ENCODE data around the gene RASA3. TPM values are rescaled to one million over a fixed set of nuclear protein-coding genes. Genes with fewer than 3 reads are reported as not detected.

Gene RASA3
- total RNA-seq, 1 experiment from 2014 or later, result 18.6 TPM

DNA sequence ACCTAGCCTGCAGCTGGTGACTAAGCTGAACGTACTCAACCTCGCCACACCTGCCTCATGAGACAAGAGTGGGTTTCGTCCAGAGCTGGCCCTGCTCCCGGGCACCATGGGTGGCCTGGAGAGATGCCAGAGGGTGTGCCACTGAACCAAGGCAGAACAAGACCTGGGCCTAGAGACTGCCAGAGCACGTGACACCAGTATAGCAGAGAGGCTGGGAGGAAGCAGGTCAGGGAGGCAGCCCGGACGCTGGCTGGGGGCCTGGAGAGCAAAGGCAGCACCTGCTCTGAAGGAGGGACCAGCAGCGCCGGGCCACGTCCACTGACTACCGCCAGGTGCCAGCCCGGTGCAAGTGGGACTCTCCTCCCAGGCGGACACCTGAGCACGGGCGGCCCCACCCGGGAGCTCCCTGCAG is 151.2 kb downstream of the RASA3 start:
- H2AFZ ChIP-seq (ENCODE audit: low read depth, low read length, poor library complexity, severe bottlenecking), result no peak overlapping the region
- intact Hi-C loops (cut with micrococcal nuclease), result no loop called here
- ChIA-PET POLR2A (no interaction called here), RAD21 (ENCODE audit: low non-redundant PET in 1 of 2, low total read pairs in 2 of 2, uncharacterized antibody in 2 of 2, unreplicated experiment in 2 of 2) (no interaction called here), CTCF (interaction anchor here (1.3 kb wide), 1 partner anchor 9 kb away, joined by 3 read pairs; no protein-coding TSS in a partner anchor)
- H3K27ac ChIP-seq (ENCODE audit: low read depth, low read length), result peak overlapping the region; percentile 55; the same call in 1 of the 2 replicates
- no peaks in the 10 kb centered on the region for H3K27me3 ChIP-seq (ENCODE audit: insufficient read depth, low read length)
- 0 out of 2 replicates have a peak overlapping the region, but pooled peaks have one; percentile 23 for H3K9ac ChIP-seq (ENCODE audit: low read length)
- BruUV-seq (replicated peaks), result no TSS peak
- no peaks in the 10 kb centered on the region for H3K79me2 ChIP-seq (ENCODE audit: insufficient read depth, low read length)
- H3K4me1 ChIP-seq (ENCODE audit: control insufficient read depth in 1 of 2, insufficient read depth in 2 of 2, low read length in 2 of 2), result peaks cover 21 to 32% of the 10 kb centered on the region in 2 experiments
- peak overlapping the region; percentile 59 for H3K4me2 ChIP-seq (ENCODE audit: low read length)
- no peaks in the 10 kb centered on the region; a peak in 2 of 4 replicates for H3K36me3 ChIP-seq (ENCODE audit: control insufficient read depth in 1 of 2, insufficient read depth in 2 of 2, low read length in 2 of 2)
- H3K9me3 ChIP-seq (ENCODE audit: control insufficient read depth in 1 of 2, insufficient read depth in 1 of 2, low read depth in 1 of 2, low read length in 2 of 2), result no peaks in the 10 kb centered on the region
- DNase-seq (ENCODE audit: low read depth, low spot score) (peak; percentile 78), ATAC-seq (peak; percentile 87)
- H4K20me1 ChIP-seq (ENCODE audit: insufficient read depth), result no peaks in the 10 kb centered on the region
- H3K4me3 ChIP-seq (replicated peaks in 1 of 2; ENCODE audit: low read depth in 1 of 2, low read length in 2 of 2), result no peak overlapping the region
- no peaks in the 10 kb centered on the region for H3K9me2 ChIP-seq (ENCODE audit: insufficient read depth)
- TF ChIP-seq POLR2A (IDR thresholded peaks at IDR 0.05; ENCODE audit: borderline replicate concordance, extremely low read depth, insufficient read depth, insufficient read length) (no peak), SP1 (IDR thresholded peaks at IDR 0.05; ENCODE audit: low read depth) (peak; percentile 35; the same call in 1 of the 2 replicates), EZH2phosphoT487 (IDR thresholded peaks at IDR 0.05; ENCODE audit: borderline replicate concordance) (no peak), ELF1 (IDR thresholded peaks at IDR 0.05; ENCODE audit: borderline replicate concordance, low read depth) (no peak), YY1 (IDR thresholded peaks at IDR 0.05; ENCODE audit: extremely low read depth, insufficient replicate concordance, low read depth, low read length) (no peak), SRF (IDR thresholded peaks at IDR 0.05; ENCODE audit: low read depth) (no peak), POLR2AphosphoS5 (IDR thresholded peaks at IDR 0.05; ENCODE audit: low read depth, low read length) (peak; percentile 46), CBX3 (IDR thresholded peaks at IDR 0.05; ENCODE audit: low read depth) (no peak)
- TF ChIP-seq, protein P1, sequence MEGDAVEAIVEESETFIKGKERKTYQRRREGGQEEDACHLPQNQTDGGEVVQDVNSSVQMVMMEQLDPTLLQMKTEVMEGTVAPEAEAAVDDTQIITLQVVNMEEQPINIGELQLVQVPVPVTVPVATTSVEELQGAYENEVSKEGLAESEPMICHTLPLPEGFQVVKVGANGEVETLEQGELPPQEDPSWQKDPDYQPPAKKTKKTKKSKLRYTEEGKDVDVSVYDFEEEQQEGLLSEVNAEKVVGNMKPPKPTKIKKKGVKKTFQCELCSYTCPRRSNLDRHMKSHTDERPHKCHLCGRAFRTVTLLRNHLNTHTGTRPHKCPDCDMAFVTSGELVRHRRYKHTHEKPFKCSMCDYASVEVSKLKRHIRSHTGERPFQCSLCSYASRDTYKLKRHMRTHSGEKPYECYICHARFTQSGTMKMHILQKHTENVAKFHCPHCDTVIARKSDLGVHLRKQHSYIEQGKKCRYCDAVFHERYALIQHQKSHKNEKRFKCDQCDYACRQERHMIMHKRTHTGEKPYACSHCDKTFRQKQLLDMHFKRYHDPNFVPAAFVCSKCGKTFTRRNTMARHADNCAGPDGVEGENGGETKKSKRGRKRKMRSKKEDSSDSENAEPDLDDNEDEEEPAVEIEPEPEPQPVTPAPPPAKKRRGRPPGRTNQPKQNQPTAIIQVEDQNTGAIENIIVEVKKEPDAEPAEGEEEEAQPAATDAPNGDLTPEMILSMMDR (IDR thresholded peaks at IDR 0.05 in 2 of 3, conservative IDR thresholded peaks at IDR 0.05 in 1 of 3; ENCODE audit: borderline replicate concordance in 1 of 3, insufficient read depth in 1 of 3, low read depth in 2 of 3, low read length in 2 of 3), result no peak
- TF ChIP-seq, protein P2, sequence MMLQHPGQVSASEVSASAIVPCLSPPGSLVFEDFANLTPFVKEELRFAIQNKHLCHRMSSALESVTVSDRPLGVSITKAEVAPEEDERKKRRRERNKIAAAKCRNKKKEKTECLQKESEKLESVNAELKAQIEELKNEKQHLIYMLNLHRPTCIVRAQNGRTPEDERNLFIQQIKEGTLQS (IDR thresholded peaks at IDR 0.05), result no peak
- TF ChIP-seq, protein P3, sequence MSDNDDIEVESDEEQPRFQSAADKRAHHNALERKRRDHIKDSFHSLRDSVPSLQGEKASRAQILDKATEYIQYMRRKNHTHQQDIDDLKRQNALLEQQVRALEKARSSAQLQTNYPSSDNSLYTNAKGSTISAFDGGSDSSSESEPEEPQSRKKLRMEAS (IDR thresholded peaks at IDR 0.05), result peak; percentile 83

All from HCT116 (cell line).